LNCaP clone FGC (cell line): ENCODE data around the gene KCNA5.

ENCODE experiments used
- DNase-seq: peaks from one replicate; pipeline ENCODE4 v3.0.0-alpha.2; 2011; ENCODE audit warnings: low read depth
- H3K4me3 ChIP-seq: 2 replicates; pipeline ENCODE4 v1.5.1; 2011; ENCODE audit warnings: mild to moderate bottlenecking, low read depth, low read length, control low read depth
- TF ChIP-seq, protein P1 (sequence below): IDR thresholded peaks from 2 replicates; pipeline ENCODE4 v1.5.1; 2012; ENCODE audit warnings: mild to moderate bottlenecking; ENCODE audit not compliant: control insufficient read depth, insufficient read depth; ENCODE audit errors: extremely low read depth

The KCNA5 gene

DNA sequence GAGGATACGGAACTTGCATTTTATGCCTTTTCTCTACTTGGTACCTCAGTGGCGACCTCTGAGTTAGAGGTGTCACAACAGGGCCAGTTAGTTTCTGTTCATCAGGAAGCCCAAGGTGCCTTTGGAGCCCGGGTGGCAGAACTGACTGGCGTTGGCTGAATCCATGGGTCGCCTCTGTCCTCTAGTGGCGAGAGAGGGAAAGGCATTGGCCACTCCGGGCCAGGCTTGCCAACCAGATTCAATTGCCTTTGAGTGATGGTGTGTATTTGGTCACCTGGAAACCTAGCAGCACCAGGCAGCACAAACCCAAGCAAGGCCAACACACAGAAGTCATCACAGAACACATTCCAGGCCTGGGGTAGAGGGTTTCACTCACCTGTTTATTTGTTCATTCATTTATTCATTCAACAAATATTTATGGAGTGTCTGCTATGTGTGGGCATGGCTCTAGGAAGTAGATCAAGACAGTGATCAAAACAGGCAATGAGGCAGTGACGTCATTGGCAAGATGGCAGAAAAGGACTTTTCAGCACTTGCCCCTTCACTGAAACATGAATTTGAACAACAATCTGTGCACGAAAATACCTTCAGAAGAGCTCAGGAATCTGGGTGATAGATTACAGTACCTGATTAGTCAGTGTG lies 40.5 kb upstream of the KCNA5 start:
- TF ChIP-seq, protein P1, sequence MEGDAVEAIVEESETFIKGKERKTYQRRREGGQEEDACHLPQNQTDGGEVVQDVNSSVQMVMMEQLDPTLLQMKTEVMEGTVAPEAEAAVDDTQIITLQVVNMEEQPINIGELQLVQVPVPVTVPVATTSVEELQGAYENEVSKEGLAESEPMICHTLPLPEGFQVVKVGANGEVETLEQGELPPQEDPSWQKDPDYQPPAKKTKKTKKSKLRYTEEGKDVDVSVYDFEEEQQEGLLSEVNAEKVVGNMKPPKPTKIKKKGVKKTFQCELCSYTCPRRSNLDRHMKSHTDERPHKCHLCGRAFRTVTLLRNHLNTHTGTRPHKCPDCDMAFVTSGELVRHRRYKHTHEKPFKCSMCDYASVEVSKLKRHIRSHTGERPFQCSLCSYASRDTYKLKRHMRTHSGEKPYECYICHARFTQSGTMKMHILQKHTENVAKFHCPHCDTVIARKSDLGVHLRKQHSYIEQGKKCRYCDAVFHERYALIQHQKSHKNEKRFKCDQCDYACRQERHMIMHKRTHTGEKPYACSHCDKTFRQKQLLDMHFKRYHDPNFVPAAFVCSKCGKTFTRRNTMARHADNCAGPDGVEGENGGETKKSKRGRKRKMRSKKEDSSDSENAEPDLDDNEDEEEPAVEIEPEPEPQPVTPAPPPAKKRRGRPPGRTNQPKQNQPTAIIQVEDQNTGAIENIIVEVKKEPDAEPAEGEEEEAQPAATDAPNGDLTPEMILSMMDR, result peak; percentile 99
- H3K4me3 ChIP-seq, result no peak overlapping the region
- DNase-seq, result peak; percentile 22

DNA sequence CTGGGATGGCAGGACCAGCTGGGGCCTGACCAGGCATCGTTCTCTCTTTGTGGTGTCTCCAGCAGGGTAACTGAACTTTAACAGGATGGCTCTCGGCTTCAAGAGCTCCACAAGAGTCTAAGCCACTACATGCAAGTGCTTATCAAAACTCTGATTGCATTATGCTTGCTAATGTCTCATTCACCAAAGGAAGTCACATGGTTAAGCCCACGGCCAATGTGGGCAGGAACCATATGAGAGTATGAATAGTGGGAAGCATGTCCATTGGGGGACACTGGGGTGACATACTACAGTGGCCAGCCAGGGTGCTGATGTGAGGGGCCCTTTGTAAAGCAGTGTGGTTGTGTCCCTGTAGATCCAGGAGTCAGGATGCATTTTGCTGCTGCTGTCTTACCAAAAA lies 35.0 kb upstream of the KCNA5 start:
- H3K4me3 ChIP-seq, result no peak overlapping the region
- TF ChIP-seq, protein P1, result no peak
- DNase-seq, result no peak

DNA sequence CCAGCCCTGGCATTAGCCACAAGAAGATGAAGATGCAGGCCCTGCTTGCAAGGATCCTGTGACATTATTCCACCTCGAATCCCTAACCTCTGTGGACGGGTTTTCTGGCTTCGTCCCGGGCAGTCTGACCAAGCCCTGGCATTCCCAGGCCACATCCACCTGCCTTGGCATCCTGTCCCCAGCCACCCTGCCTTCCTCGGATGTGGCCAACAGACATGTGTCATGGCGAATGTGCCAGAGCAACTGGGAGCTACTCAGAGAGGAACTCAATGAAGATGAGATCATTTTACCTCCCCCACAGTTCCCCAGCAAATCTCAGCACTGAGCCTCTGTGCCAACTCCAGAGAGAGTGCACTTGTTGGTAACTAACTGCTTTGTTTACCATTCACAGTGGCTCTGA lies 33.5 kb upstream of the KCNA5 start:
- H3K4me3 ChIP-seq, result no peak overlapping the region
- no peak for DNase-seq
- TF ChIP-seq, protein P1, result no peak

DNA sequence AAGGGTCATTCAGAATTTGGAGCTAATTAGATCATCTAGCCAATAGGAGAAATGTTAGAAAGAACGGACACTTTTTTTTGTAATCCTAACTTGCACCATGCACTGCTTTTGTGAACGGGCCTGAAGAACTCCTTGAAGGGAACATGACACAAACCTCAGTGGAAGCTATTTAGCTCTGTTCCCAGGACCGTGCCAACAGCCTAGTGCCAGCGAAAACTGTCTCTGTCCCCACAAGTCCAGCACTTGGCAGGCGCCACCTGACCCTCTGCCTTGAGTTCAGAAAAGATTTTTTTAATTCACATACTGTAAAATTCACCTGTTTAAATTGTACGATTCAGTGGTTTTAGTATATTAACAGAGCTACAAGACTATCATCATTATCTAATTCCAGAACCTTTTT lies 31.3 kb upstream of the KCNA5 start:
- H3K4me3 ChIP-seq, result no peak overlapping the region
- TF ChIP-seq, protein P1, result no peak
- no peak for DNase-seq

DNA sequence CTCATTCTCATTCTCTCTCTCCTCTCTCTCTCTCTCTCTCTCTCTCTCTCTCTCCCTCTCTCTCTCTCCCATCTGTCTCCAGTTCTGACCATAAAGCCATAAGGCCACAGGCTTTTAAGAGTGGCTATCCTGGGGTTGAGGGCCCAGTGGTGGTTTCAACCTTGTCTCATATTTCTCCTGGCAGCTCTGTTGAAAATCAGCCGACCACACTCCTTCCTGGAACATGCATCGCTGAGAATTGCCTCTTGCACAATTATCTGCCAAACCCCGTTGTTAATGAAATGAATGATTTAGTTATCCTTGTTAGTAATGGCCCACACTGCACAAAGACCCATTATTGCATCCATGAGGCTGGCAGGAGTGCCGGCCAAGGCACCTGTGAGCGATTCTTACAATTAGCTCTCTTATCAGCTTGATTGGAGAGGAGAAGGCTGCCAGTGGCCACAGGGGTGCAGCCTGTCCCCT lies 30.4 kb upstream of the KCNA5 start:
- TF ChIP-seq, protein P1, result no peak
- H3K4me3 ChIP-seq, result no peak overlapping the region
- DNase-seq, result no peak

DNA sequence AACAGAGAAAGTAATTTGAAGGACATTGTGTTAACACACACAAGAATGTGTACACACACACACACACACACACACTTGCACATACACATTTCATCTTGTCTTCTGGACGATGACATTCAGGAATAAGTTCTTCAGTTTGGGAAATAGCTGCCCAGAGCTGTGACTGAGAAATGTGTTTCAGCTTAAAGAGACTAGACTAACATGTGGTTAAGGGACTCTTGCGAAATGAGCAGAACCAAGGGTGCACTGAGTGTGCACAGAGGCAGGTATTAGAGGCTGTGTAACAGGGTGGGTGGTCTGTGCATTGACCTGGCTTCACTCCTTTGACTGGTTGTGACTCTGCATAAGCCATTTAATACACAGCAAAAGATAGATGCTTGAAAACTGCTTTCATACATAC lies 29.4 kb upstream of the KCNA5 start:
- no peak overlapping the region for H3K4me3 ChIP-seq
- TF ChIP-seq, protein P1, result no peak
- DNase-seq, result no peak
